IMR-90 (cell line): ENCODE data around the gene GMEB2. TPM values are rescaled to one million over a fixed set of nuclear protein-coding genes. Genes with fewer than 3 reads are reported as not detected.

Experiments
- ATAC-seq: fragments of 200-7000 bp; cut with Tn5 transposase; 2 replicates; pipeline ENCODE4 v1.9.1; 2020; ENCODE audit warnings: low read depth, mild to moderate bottlenecking, moderate library complexity
- BruUV-seq: library from RNA; stranded (reverse); fragments of 400-500 nt; replicated peaks from 2 replicates; lab custom pipeline; 2021; lab: Mats Ljungman, UMichigan
- CTCF ChIA-PET: fragments of 300-600 bp; formaldehyde crosslinking; extraction: SDS; loops from one replicate; lab custom pipeline; 2021; ENCODE audit warnings: antibody characterized with exemption; lab: Yijun Ruan, JAX
- POLR2A ChIA-PET: fragments of 300-600 bp; sonication (Branson Sonifier 250); formaldehyde crosslinking; loops from one replicate; lab custom pipeline; 2022; ENCODE audit warnings: antibody characterized with exemption; ENCODE audit not compliant: unreplicated experiment; lab: Charles Lee
- DNase-seq: peaks from one replicate; pipeline ENCODE4 v3.0.0; 2013
- H2AFZ ChIP-seq: replicated peaks from 2 replicates; pipeline ENCODE3; 2013; ENCODE audit warnings: low read length, mild to moderate bottlenecking; ENCODE audit not compliant: poor library complexity
- H2AK5ac ChIP-seq: 2 replicates; pipeline ENCODE4 v1.6.1; 2013; ENCODE audit warnings: low read depth, low read length, inconsistent platforms
- H2AK9ac ChIP-seq: replicated peaks from 2 replicates; pipeline ENCODE3; 2013; ENCODE audit warnings: mild to moderate bottlenecking, low read depth, low read length, moderate library complexity; ENCODE audit not compliant: poor library complexity
- H2BK120ac ChIP-seq: 2 replicates; pipeline ENCODE4 v1.6.1; 2013; ENCODE audit warnings: low read depth, low read length, inconsistent platforms
- H2BK15ac ChIP-seq: 3 replicates; pipeline ENCODE4 v1.6.1; 2013; ENCODE audit warnings: low read depth, low read length, inconsistent platforms
- H2BK20ac ChIP-seq: 2 replicates; pipeline ENCODE4 v1.6.1; 2013; ENCODE audit warnings: low read depth, mild to moderate bottlenecking, inconsistent platforms, low read length, moderate library complexity
- H2BK5ac ChIP-seq: 2 replicates; pipeline ENCODE4 v1.6.1; 2013; ENCODE audit warnings: mild to moderate bottlenecking, low read depth, low read length, inconsistent platforms; ENCODE audit not compliant: poor library complexity, severe bottlenecking
- H3K14ac ChIP-seq: replicated peaks from 2 replicates; pipeline ENCODE4 v1.6.1; 2013; ENCODE audit warnings: low read depth, low read length, inconsistent platforms
- H3K18ac ChIP-seq: 2 replicates; pipeline ENCODE4 v1.6.1; 2013; ENCODE audit warnings: low read depth, low read length, control low read depth
- H3K23ac ChIP-seq: 2 replicates; pipeline ENCODE4 v1.6.1; 2013; ENCODE audit warnings: low read depth, low read length, inconsistent platforms
- H3K27ac ChIP-seq: 2 replicates; pipeline ENCODE4 v1.5.1; 2013; ENCODE audit warnings: mild to moderate bottlenecking, control low read depth, low read length; ENCODE audit not compliant: insufficient read depth
- H3K27me3 ChIP-seq: 2 replicates; pipeline ENCODE4 v1.6.1; 2013; ENCODE audit warnings: low read length; ENCODE audit not compliant: control insufficient read depth, insufficient read depth
- H3K36me3 ChIP-seq: 2 replicates; pipeline ENCODE4 v1.6.1; 2013; ENCODE audit warnings: low read length, mixed read lengths; ENCODE audit not compliant: control insufficient read depth, insufficient read depth
- H3K4ac ChIP-seq: 2 replicates; pipeline ENCODE4 v1.6.1; 2013; ENCODE audit warnings: low read depth, low read length, inconsistent platforms
- H3K4me1 ChIP-seq: 2 replicates; pipeline ENCODE4 v1.6.1; 2013; ENCODE audit warnings: low read length, mixed read lengths; ENCODE audit not compliant: control insufficient read depth, insufficient read depth
- H3K4me2 ChIP-seq: 2 replicates; pipeline ENCODE4 v1.6.1; 2013; ENCODE audit warnings: low read depth, mild to moderate bottlenecking, control low read depth, low read length, moderate library complexity
- H3K4me3 ChIP-seq: 2 replicates; pipeline ENCODE4 v1.5.1; 2013; ENCODE audit warnings: low read depth, mild to moderate bottlenecking, control low read depth, low read length, moderate library complexity; ENCODE audit not compliant: insufficient read depth
- H3K56ac ChIP-seq: 2 replicates; pipeline ENCODE4 v1.6.1; 2013; ENCODE audit warnings: low read length, inconsistent platforms; ENCODE audit not compliant: insufficient read depth; ENCODE audit errors: extremely low read depth
- H3K79me1 ChIP-seq, 2 experiments: 2 replicates each; pipeline ENCODE4 v1.6.1; 2013; ENCODE audit warnings: low read length in 2 of 2, inconsistent platforms in 1 of 2, low read depth in 1 of 2
- H3K9ac ChIP-seq: 2 replicates; pipeline ENCODE4 v1.6.1; 2013; ENCODE audit warnings: low read depth, low read length, control low read depth
- H3K9me1 ChIP-seq: 2 replicates; pipeline ENCODE4 v1.6.1; 2013; ENCODE audit warnings: low read length, inconsistent platforms; ENCODE audit not compliant: insufficient read depth
- H3K9me3 ChIP-seq: 2 replicates; pipeline ENCODE4 v1.6.1; 2013; ENCODE audit warnings: low read length; ENCODE audit not compliant: control insufficient read depth, insufficient read depth
- H4K20me1 ChIP-seq: 2 replicates; pipeline ENCODE4 v1.6.1; 2013; ENCODE audit warnings: low read length, inconsistent platforms; ENCODE audit not compliant: insufficient read depth
- H4K5ac ChIP-seq: 2 replicates; pipeline ENCODE4 v1.6.1; 2013; ENCODE audit warnings: mild to moderate bottlenecking, low read depth, low read length, control low read depth
- H4K8ac ChIP-seq, 2 experiments: 2 replicates each; pipeline ENCODE4 v1.6.1; 2013; ENCODE audit warnings: low read depth in 2 of 2, low read length in 2 of 2, control low read depth in 1 of 2, inconsistent platforms in 1 of 2
- H4K91ac ChIP-seq: 2 replicates; pipeline ENCODE4 v1.6.1; 2013; ENCODE audit warnings: low read depth, low read length, inconsistent platforms; ENCODE audit not compliant: insufficient read depth
- BHLHE40 ChIP-seq: fragments of 150-350 bp; IDR thresholded peaks from 2 replicates; pipeline ENCODE4 v1.6.1; 2016; ENCODE audit warnings: mild to moderate bottlenecking, low read depth, low read length
- CEBPB ChIP-seq: IDR thresholded peaks from 2 replicates; pipeline ENCODE4 v1.6.1; 2012; ENCODE audit warnings: low read depth, low read length, improper control_type of control experiment
- CHD1 ChIP-seq: IDR thresholded peaks from 2 replicates; pipeline ENCODE4 v1.6.1; 2012; ENCODE audit warnings: low read depth, low read length, improper control_type of control experiment
- CTCF ChIP-seq: conservative IDR thresholded peaks from 2 replicates; pipeline ENCODE4 v1.5.1; 2012; ENCODE audit warnings: mild to moderate bottlenecking, low read depth, low read length, improper control_type of control experiment
- ELK1 ChIP-seq: fragments of 150-350 bp; IDR thresholded peaks from 2 replicates; pipeline ENCODE4 v1.6.1; 2016; ENCODE audit warnings: low read depth, mild to moderate bottlenecking, low read length, moderate library complexity, borderline replicate concordance
- FOS ChIP-seq: fragments of 150-350 bp; IDR thresholded peaks from 2 replicates; pipeline ENCODE4 v1.6.1; 2016; ENCODE audit warnings: low read depth, low read length
- MAFK ChIP-seq: IDR thresholded peaks from 2 replicates; pipeline ENCODE4 v1.6.1; 2012; ENCODE audit warnings: low read depth, low read length, improper control_type of control experiment
- MAZ ChIP-seq: IDR thresholded peaks from 2 replicates; pipeline ENCODE4 v1.6.1; 2012; ENCODE audit warnings: low read depth, mild to moderate bottlenecking, low read length, improper control_type of control experiment, moderate library complexity, borderline replicate concordance
- MXI1 ChIP-seq: IDR thresholded peaks from 2 replicates; pipeline ENCODE4 v1.6.1; 2012; ENCODE audit warnings: low read depth, mild to moderate bottlenecking, low read length, moderate library complexity, borderline replicate concordance
- NFE2L2 ChIP-seq: fragments of 150-350 bp; IDR thresholded peaks from 2 replicates; pipeline ENCODE4 v1.6.1; 2016; ENCODE audit warnings: low read depth, mild to moderate bottlenecking, low read length
- POLR2A ChIP-seq: IDR thresholded peaks from 2 replicates; pipeline ENCODE4 v1.6.1; 2012; ENCODE audit warnings: mild to moderate bottlenecking, low read depth, low read length
- RAD21 ChIP-seq: IDR thresholded peaks from 2 replicates; pipeline ENCODE4 v1.6.1; 2012; ENCODE audit warnings: low read length, improper control_type of control experiment
- RCOR1 ChIP-seq: IDR thresholded peaks from 2 replicates; pipeline ENCODE4 v1.6.1; 2012; ENCODE audit warnings: mild to moderate bottlenecking, low read length, improper control_type of control experiment; ENCODE audit not compliant: insufficient replicate concordance
- RFX5 ChIP-seq: IDR thresholded peaks from 2 replicates; pipeline ENCODE4 v1.8.0; 2012; ENCODE audit warnings: low read depth, mild to moderate bottlenecking, low read length, moderate library complexity
- SMC3 ChIP-seq: fragments of 150-350 bp; IDR thresholded peaks from 2 replicates; pipeline ENCODE4 v1.6.1; 2016; ENCODE audit warnings: low read depth, mild to moderate bottlenecking, antibody characterized with exemption, low read length, moderate library complexity
- USF2 ChIP-seq: fragments of 150-350 bp; IDR thresholded peaks from 2 replicates; pipeline ENCODE4 v1.6.1; 2017; ENCODE audit warnings: mild to moderate bottlenecking, antibody characterized with exemption, low read length, low read depth
- WGBS, 2 experiments: methylation state at CpG; one replicate each; pipeline versions ENCODE4 v1.1.5 to v1.1.7; 2013; ENCODE audit warnings: missing lambda C conversion rate in 2 of 2; ENCODE audit not compliant: insufficient read length in 1 of 2; ENCODE audit errors: extremely low coverage in 2 of 2; 5-methylcytosine and 5-hydroxymethylcytosine counted together
- dilution Hi-C: fragments of 300-500 bp; cut with HindIII; formaldehyde crosslinking; loops from one replicate; pipeline ENCODE4 v1.14.3; 2018; ENCODE audit warnings: low sequenced_read_pairs; ENCODE audit not compliant: unreplicated experiment
- in situ Hi-C: fragments of 300-500 bp; cut with MboI; formaldehyde crosslinking; loops from 3 replicates; pipeline ENCODE4 v1.14.3; 2019; ENCODE audit warnings: low sequenced_read_pairs, inconsistent platforms, mixed read lengths
- intact Hi-C: fragments of 100-400 bp; cut with micrococcal nuclease; formaldehyde crosslinking; loops from 2 replicates; pipeline ENCODE4 v1.10.0; 2022
- polyA plus RNA-seq, 3 experiments: library from polyadenylated mRNA; depleted of rRNA; stranded (reverse); fragments of >200 nt; gene quantifications; 2 replicates each; pipeline ENCODE4 v1.2.3, GENCODE V29; 2012; ENCODE audit warnings: low replicate concordance in 1 of 3
- total RNA-seq: library from RNA; depleted of rRNA; stranded (reverse); fragments of >200 nt; gene quantifications from 2 replicates; pipeline ENCODE4 v1.2.3, GENCODE V29; 2012

GMEB2 gene
- total and polyA plus RNA-seq, 2 of the 4 experiments (the other 2 are of a cell fraction), result 5.0 to 10.0 TPM

GRCh38 chr20:63673951-63674350 lies 47.0 kb upstream of the GMEB2 start:
- WGBS, 2 experiments, result 94% methylated on average over 2 of the region's 14 CpGs; no CpG with 5 or more reads in 1 of the 2 experiments
- Histone ChIP-seq H2AFZ (no peak overlapping the region), H4K5ac (no peak overlapping the region), H2BK120ac (no peak overlapping the region), H3K23ac (no peak overlapping the region), H4K91ac (no peak overlapping the region), H3K4me2 (no peak overlapping the region), H3K18ac (no peak overlapping the region), H3K27ac (no peak overlapping the region), H3K9me3 (no peaks in the 10 kb centered on the region), H3K9me1 (no peaks in the 10 kb centered on the region; the same call in 1 of the 2 replicates), H4K8ac (no peak overlapping the region), H3K9ac (no peak overlapping the region), H3K27me3 (no peaks in the 10 kb centered on the region), H3K56ac (no peak overlapping the region), H2BK20ac (no peak overlapping the region), H3K4me1 (no peaks in the 10 kb centered on the region), H2AK9ac (peak overlapping the region; percentile 50), H2BK15ac (no peak overlapping the region), H2BK5ac (no peak overlapping the region), H3K4ac (no peak overlapping the region), H3K4me3 (no peak overlapping the region), H3K79me1 (peaks cover 0 to 2% of the 10 kb centered on the region in 2 experiments; a peak in 2 of 4 replicates), H3K36me3 (peaks cover 43% of the 10 kb centered on the region), H2AK5ac (no peak overlapping the region), H3K14ac (no peak overlapping the region), H4K20me1 (no peaks in the 10 kb centered on the region)
- no peak for TF ChIP-seq POLR2A
- no peak for TF ChIP-seq FOS
- TF ChIP-seq CHD1, result no peak
- TF ChIP-seq RCOR1, result no peak
- no peak for TF ChIP-seq CEBPB
- TF ChIP-seq USF2, result no peak
- no peak for TF ChIP-seq CTCF
- no peak for TF ChIP-seq ELK1
- TF ChIP-seq RAD21, result no peak
- TF ChIP-seq SMC3, result no peak
- TF ChIP-seq MXI1, result no peak
- no peak for TF ChIP-seq NFE2L2
- TF ChIP-seq MAFK, result no peak
- no peak for TF ChIP-seq BHLHE40
- TF ChIP-seq RFX5, result no peak
- TF ChIP-seq MAZ, result no peak
- DNase-seq (no peak), ATAC-seq (no peak)
- dilution Hi-C loops (no loop called here), in situ Hi-C loops (no loop called here), intact Hi-C loops (no loop called here)
- BruUV-seq, result no TSS peak
- ChIA-PET CTCF (no interaction called here), POLR2A (no interaction called here)
